Measurements from ENCODE around the gene OTUB2. TPM values are rescaled to one million over a fixed set of nuclear protein-coding genes. Genes with fewer than 3 reads are reported as not detected.

Gene OTUB2
- total and polyA plus RNA-seq, 2 of the 8 experiments (the other 6 are each of a cell fraction or from before 2014, with no cell fraction given): 2.2 to 4.2 TPM

DNA sequence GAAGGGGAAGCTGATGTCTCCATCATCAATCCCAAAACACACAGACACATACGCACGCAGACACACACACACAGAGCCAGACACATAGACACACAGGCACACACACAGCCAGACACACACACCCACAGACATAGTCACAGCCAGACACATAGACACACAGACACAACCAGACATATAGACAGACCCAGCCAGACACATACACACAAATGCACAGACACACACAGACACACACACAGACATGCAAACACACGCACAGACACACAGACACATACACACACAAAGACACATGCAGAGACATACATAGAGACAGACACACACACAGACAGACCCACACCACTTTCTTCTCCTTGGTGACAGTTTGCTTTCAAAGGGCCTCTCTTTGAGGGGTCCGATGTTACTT is 22.7 kb upstream of the OTUB2 start:
- Histone ChIP-seq H3K9ac (replicated peaks in 1 of 4; ENCODE audit: extremely low read depth in 1 of 4, low read depth in 3 of 4, low read length in 3 of 4) (no peak overlapping the region), H2BK12ac (ENCODE audit: low read depth, low read length) (0 out of 2 replicates have a peak overlapping the region, but pooled peaks have one; percentile 50), H2BK20ac (ENCODE audit: low read length) (no peak overlapping the region), H2AK5ac (ENCODE audit: low read depth, low read length) (no peak overlapping the region), H4K5ac (ENCODE audit: insufficient read length, low read depth, low read length) (no peak overlapping the region), H3K4ac (replicated peaks; ENCODE audit: insufficient read length, low read depth, low read length) (no peak overlapping the region), H2AFZ (ENCODE audit: low read length) (no peak overlapping the region), H2BK120ac (replicated peaks; ENCODE audit: low read depth, low read length) (no peak overlapping the region), H2BK5ac (ENCODE audit: low read depth, low read length) (no peak overlapping the region), H4K91ac (replicated peaks; ENCODE audit: insufficient read length, low read length) (no peak overlapping the region), H3K36me3 (ENCODE audit: control insufficient read depth in 2 of 4, insufficient read depth in 4 of 4, low read length in 3 of 4) (no peaks in the 10 kb centered on the region), H3K4me2 (ENCODE audit: insufficient read depth in 1 of 2, low read depth in 2 of 2, low read length in 2 of 2) (no peak overlapping the region), H3K23me2 (ENCODE audit: low read depth, low read length) (peaks cover 3% of the 10 kb centered on the region; the same call in 1 of the 2 replicates), H3K79me2 (ENCODE audit: control insufficient read depth in 1 of 2, insufficient read depth in 2 of 2, low read length in 2 of 2) (no peaks in the 10 kb centered on the region), H3K18ac (ENCODE audit: extremely low read depth, low read length) (no peak overlapping the region), H3K4me1 (replicated peaks in 1 of 4; ENCODE audit: control insufficient read depth in 3 of 4, insufficient read depth in 4 of 4, low read length in 3 of 4) (peaks cover 0 to 3% (median 0%) of the 10 kb centered on the region in 4 experiments; a peak in 1 of 7 replicates), H3K56ac (replicated peaks; ENCODE audit: insufficient read length, low read depth, low read length) (no peak overlapping the region), H4K8ac (ENCODE audit: extremely low read depth, insufficient read depth, low read length) (no peak overlapping the region), H2BK15ac (ENCODE audit: low read length) (no peak overlapping the region), H3K27me3 (replicated peaks in 1 of 4; ENCODE audit: control insufficient read depth in 3 of 4, extremely low read depth in 1 of 4, insufficient read depth in 3 of 4, low read length in 3 of 4) (0 out of 7 replicates have a peak, but pooled peaks cover 0 to 2% (median 0%) of the 10 kb centered on the region in 4 experiments), H3K9me3 (ENCODE audit: insufficient read depth in 2 of 2, low read depth in 1 of 2, low read length in 1 of 2) (no peaks in the 10 kb centered on the region), H3K4me3 (ENCODE audit: extremely low read depth in 1 of 4, insufficient read depth in 2 of 4, low read depth in 3 of 4, low read length in 4 of 4) (no peak overlapping the region), H3K23ac (ENCODE audit: insufficient read length) (no peak overlapping the region), H4K20me1 (replicated peaks in 1 of 2; ENCODE audit: control insufficient read depth in 1 of 2, insufficient read depth in 2 of 2, low read length in 2 of 2) (peaks cover 0 to 2% of the 10 kb centered on the region in 2 experiments), H3K14ac (ENCODE audit: insufficient read length) (no peak overlapping the region), H3K79me1 (ENCODE audit: low read depth, low read length) (no peaks in the 10 kb centered on the region), H3K27ac (ENCODE audit: low read depth, low read length) (no peak overlapping the region)
- WGBS, 2 experiments (ENCODE audit: extremely low coverage in 1 of 2, insufficient coverage in 1 of 2, insufficient read length in 1 of 2, insufficient replicate concordance in 2 of 2, low coverage in 1 of 2, low lambda C conversion rate in 2 of 2, missing lambda C conversion rate in 1 of 2): 71% methylated on average over 4 of the region's 4 CpGs; no CpG with 5 or more reads in 1 of the 2 experiments
- no peak for FAIRE-seq
- CTCF ChIA-PET (ENCODE audit: partially characterized antibody): interaction anchor here (0.6 to 20.5 kb wide), 17 partner anchors 12 to 407 kb away, joined by 3 to 484 read pairs (median 5); no protein-coding TSS in a partner anchor
- DNase-seq (ENCODE audit: low read depth in 1 of 2, low spot score in 2 of 2): no peak
- POLR2A ChIA-PET (ENCODE audit: partially characterized antibody): no interaction called here
- TF ChIP-seq SP4 (IDR thresholded peaks at IDR 0.05; ENCODE audit: low read length) (no peak), SAP30 (IDR thresholded peaks at IDR 0.05; ENCODE audit: insufficient read depth, insufficient replicate concordance, low read length) (no peak), KDM4A (IDR thresholded peaks at IDR 0.05; ENCODE audit: low read depth, low read length, severe bottlenecking) (no peak), BCL11A (IDR thresholded peaks at IDR 0.05; ENCODE audit: low read depth in 2 of 2, low read length in 2 of 2) (no peak), SUZ12 (IDR thresholded peaks at IDR 0.05; ENCODE audit: low read length) (no peak), TAF7 (optimal IDR thresholded peaks at IDR 0.05; ENCODE audit: borderline replicate concordance, low read depth, low read length) (no peak), CEBPB (IDR thresholded peaks at IDR 0.05; ENCODE audit: low read depth, low read length) (no peak), KDM1A (IDR thresholded peaks at IDR 0.05; ENCODE audit: borderline replicate concordance, low read length) (no peak), TBP (IDR thresholded peaks at IDR 0.05; ENCODE audit: low read depth, low read length) (no peak), EGR1 (IDR thresholded peaks at IDR 0.05; ENCODE audit: borderline replicate concordance, low read depth, low read length) (no peak)
- TF ChIP-seq, protein P1, sequence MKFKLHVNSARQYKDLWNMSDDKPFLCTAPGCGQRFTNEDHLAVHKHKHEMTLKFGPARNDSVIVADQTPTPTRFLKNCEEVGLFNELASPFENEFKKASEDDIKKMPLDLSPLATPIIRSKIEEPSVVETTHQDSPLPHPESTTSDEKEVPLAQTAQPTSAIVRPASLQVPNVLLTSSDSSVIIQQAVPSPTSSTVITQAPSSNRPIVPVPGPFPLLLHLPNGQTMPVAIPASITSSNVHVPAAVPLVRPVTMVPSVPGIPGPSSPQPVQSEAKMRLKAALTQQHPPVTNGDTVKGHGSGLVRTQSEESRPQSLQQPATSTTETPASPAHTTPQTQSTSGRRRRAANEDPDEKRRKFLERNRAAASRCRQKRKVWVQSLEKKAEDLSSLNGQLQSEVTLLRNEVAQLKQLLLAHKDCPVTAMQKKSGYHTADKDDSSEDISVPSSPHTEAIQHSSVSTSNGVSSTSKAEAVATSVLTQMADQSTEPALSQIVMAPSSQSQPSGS (IDR thresholded peaks at IDR 0.05; ENCODE audit: low read length): no peak
- TF ChIP-seq, protein P2, sequence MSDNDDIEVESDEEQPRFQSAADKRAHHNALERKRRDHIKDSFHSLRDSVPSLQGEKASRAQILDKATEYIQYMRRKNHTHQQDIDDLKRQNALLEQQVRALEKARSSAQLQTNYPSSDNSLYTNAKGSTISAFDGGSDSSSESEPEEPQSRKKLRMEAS (IDR thresholded peaks at IDR 0.05): no peak

All from H1 (cell line).